ENCODE measurements around the gene YWHAQ.

YWHAQ gene

DNA sequence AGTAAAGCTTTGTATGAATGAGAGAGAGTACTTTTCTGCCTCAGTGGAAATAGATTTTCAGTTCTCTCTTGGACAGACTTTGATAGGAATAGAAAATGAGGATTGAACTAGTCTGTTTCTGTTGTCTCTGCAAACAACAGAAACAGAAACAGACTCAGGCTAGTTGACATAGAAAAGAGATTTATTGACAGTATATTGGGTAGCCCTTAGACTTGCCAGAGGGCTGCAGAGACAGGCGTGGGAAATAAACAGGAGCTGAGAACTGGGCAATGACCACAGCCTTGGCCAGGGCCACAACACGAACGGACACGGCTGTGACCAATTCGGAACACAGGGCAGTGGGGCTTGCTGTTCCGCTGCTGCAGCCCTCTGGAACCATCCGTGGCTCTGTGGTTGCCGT, 30.5 kb upstream of the YWHAQ start:
- no peak for TF ChIP-seq CTCF (conservative IDR thresholded peaks at IDR 0.05)
- H3K27ac ChIP-seq, result 0 out of 2 replicates have a peak overlapping the region, but pooled peaks have one; percentile 30

- H3K27ac ChIP-seq, result 0 out of 2 replicates have a peak overlapping the region, but pooled peaks have one; percentile 30
- TF ChIP-seq CTCF (conservative IDR thresholded peaks at IDR 0.05), result no peak
Measured at GRCh38 chr2:9660781-9661180, 30.0 kb upstream of the YWHAQ start.

- H3K27ac ChIP-seq, result no peak overlapping the region
- TF ChIP-seq CTCF (conservative IDR thresholded peaks at IDR 0.05), result no peak
Measured at GRCh38 chr2:9660154-9660553, 29.4 kb upstream of the YWHAQ start.

DNA sequence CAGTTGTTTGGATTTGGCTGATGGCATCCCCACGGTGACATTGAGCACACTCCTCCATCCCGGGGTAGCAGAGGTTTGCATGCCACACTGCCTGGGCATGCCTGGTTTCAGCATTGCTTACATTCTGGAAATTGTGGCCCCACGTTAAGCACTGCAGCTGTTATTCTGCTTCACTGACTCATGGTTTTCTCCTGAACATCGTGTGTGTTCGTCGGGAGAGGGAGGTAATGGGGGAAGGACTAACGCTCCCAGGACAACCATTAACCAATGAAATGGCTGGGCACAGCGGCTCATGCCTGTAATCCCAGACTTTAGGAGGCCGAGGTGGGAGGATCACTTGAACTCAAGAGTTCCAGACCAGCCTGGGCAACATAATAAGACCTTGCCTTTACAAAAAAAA, 28.2 kb upstream of the YWHAQ start:
- H3K27ac ChIP-seq, result no peak overlapping the region
- TF ChIP-seq CTCF (conservative IDR thresholded peaks at IDR 0.05), result no peak

- H3K27ac ChIP-seq, result no peak overlapping the region
- no peak for TF ChIP-seq CTCF (conservative IDR thresholded peaks at IDR 0.05)
Measured at GRCh38 chr2:9657731-9658130, 26.9 kb upstream of the YWHAQ start.

DNA sequence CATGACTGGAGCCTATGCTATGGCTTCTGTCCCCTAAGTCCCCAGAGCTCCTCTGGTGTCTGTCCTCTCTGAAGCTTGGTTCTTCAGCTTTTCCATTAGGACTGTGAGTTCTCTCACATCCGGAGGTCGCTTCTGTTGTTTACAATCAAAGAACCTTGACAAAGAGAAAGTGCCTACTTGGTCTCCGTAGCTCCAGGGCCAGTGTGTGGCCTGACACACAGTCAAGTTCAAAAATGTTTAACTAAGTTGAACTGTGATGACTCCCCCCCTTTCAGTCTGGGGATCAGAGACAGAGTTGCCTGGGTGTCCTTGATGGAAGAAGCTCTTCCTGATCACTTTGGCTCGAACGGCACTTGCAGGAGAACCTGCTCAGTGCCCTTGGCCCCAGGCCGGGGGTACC, 26.3 kb upstream of the YWHAQ start:
- H3K27ac ChIP-seq, result no peak overlapping the region
- no peak for TF ChIP-seq CTCF (conservative IDR thresholded peaks at IDR 0.05)

- no peak overlapping the region for H3K27ac ChIP-seq
- no peak for TF ChIP-seq CTCF (conservative IDR thresholded peaks at IDR 0.05)
Measured at GRCh38 chr2:9656270-9656766, 25.5 kb upstream of the YWHAQ start.
